Measurements from ENCODE around the gene LSAMP. TPM values are rescaled to one million over a fixed set of nuclear protein-coding genes. Genes with fewer than 3 reads are reported as not detected.
"Not testable (repeated sequence)": the region's sequence is repeated elsewhere in the genome, so short reads cannot be mapped to it uniquely, and the experiment has no call there.

LSAMP gene
- total RNA-seq, 1 donor from 2014 or later, result 64.9 TPM

DNA sequence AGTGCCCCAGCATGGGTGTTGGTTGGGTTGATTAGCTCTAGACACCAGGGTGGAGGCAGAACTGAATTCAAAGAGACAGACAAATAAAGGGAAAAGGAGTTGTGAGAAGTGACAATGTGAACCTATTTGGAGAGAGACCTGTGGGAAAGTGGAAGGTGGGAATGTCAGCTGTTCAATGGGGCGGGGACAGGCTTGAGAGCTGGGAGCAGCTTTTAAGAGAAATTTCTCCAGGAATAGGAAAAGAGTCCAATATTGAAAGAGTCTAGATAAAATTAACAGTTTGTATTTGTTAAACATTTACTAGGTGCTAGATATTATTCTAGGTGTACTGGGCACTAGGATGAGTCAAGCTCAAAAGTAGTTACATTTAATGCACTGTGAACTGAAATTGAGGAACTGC, 596.6 kb downstream of the LSAMP start:
- peaks cover 24% of the 10 kb centered on the region for H3K36me3 Mint-ChIP-seq
- H3K27ac Mint-ChIP-seq, result no peak overlapping the region
- H3K9me3 Mint-ChIP-seq, result no peaks in the 10 kb centered on the region
- H3K4me1 Mint-ChIP-seq (ENCODE audit: unreplicated experiment), result peaks cover 7% of the 10 kb centered on the region
- TF ChIP-seq, protein P1, sequence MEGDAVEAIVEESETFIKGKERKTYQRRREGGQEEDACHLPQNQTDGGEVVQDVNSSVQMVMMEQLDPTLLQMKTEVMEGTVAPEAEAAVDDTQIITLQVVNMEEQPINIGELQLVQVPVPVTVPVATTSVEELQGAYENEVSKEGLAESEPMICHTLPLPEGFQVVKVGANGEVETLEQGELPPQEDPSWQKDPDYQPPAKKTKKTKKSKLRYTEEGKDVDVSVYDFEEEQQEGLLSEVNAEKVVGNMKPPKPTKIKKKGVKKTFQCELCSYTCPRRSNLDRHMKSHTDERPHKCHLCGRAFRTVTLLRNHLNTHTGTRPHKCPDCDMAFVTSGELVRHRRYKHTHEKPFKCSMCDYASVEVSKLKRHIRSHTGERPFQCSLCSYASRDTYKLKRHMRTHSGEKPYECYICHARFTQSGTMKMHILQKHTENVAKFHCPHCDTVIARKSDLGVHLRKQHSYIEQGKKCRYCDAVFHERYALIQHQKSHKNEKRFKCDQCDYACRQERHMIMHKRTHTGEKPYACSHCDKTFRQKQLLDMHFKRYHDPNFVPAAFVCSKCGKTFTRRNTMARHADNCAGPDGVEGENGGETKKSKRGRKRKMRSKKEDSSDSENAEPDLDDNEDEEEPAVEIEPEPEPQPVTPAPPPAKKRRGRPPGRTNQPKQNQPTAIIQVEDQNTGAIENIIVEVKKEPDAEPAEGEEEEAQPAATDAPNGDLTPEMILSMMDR (conservative IDR thresholded peaks at IDR 0.05), result no peak
- H3K4me3 Mint-ChIP-seq, result no peak overlapping the region
- H3K27me3 Mint-ChIP-seq, result peaks cover 4% of the 10 kb centered on the region
- DNase-seq (ENCODE audit: extremely low spot score, unreplicated experiment), result no peak

DNA sequence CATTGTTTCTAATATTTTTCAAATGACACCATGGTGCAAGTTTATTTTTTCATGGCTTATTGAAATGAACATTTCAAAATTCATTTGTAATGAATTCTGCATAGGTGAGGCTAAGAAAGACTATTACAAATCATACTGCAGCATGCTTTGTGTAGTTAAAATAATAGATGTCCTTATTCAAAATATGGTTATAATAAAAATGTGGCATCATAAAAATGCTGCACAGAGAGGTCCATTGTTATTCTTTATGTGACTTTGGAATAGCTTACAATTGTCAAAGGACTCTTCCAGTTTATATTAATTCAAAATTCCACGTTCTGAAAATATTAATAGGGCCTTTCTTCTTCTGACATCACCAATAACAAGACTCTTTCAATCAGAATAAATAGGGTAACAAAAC, 599.3 kb downstream of the LSAMP start:
- H3K27me3 Mint-ChIP-seq, result no peaks in the 10 kb centered on the region
- H3K9me3 Mint-ChIP-seq, result no peaks in the 10 kb centered on the region
- H3K36me3 Mint-ChIP-seq, result peaks cover 4% of the 10 kb centered on the region
- H3K27ac Mint-ChIP-seq, result no peak overlapping the region
- TF ChIP-seq, protein P1 (conservative IDR thresholded peaks at IDR 0.05), result no peak
- H3K4me1 Mint-ChIP-seq (ENCODE audit: unreplicated experiment), result peaks cover 7% of the 10 kb centered on the region
- no peak overlapping the region for H3K4me3 Mint-ChIP-seq
- DNase-seq (ENCODE audit: extremely low spot score, unreplicated experiment), result no peak

DNA sequence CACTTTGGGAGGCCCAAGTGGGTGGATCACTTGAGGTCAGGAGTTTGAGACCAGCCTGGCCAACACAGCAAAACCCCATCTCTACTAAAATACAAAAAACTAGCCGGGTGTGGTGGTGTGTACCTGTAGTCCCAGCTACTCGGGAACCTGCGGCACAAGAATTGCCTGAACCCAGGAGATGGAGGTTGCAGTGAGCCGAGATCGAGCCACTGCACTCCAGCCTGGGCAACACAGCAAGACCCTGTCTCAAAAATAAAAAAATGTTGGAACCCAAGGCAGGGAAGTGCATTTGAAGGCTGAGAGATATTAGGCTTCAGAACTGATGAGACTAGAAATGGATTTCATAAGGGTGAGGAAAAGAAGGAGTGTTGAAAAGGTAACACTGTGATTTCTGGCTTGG, 600.6 kb downstream of the LSAMP start:
- not testable (repeated sequence) for H3K27ac Mint-ChIP-seq; H3K4me1 Mint-ChIP-seq (ENCODE audit: unreplicated experiment); H3K4me3 Mint-ChIP-seq; H3K36me3 Mint-ChIP-seq; H3K27me3 Mint-ChIP-seq; DNase-seq (ENCODE audit: extremely low spot score, unreplicated experiment); H3K9me3 Mint-ChIP-seq

DNA sequence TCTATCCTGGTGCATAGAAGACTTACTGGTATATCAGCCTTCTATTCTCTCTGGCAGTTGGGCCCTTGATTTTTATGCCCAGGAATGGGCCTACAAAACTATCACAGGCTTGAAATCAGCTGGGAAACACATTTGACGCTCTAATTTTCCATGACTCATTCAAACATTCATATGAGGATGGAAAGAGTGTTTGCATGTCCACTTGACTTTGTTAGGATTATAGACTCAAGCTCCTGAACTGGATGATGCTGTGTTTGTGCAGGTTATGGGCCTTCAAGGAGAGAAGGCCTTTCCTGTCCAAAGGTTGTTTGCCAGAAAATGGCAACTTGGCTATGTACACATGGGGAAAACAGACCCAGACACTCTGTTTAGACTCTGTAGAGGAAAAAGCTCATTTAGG, 602.1 kb downstream of the LSAMP start:
- Mint-ChIP-seq H3K9me3 (no peaks in the 10 kb centered on the region), H3K27ac (no peak overlapping the region)

DNA sequence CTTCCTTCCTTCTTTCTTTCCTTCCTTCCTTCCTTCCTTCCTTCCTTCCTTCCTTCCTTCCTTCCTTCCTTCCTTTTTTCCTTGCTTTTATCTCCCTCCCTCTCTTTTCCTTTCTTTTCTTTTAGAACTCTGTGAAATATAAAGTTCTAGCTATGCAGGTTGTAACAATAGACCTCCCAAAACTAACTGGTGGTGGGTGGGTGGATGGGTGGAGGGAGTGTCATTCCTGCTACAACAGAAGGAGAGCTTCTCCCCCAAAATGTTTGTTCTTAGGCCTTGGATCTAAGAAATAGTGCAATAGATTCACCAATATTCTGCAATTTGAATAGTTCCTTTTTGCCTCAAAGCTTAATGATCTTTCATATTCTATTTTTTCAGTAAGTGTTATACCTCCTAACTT, 606.0 kb downstream of the LSAMP start:
- H3K9me3 Mint-ChIP-seq, result no peaks in the 10 kb centered on the region
- TF ChIP-seq, protein P1 (conservative IDR thresholded peaks at IDR 0.05), result no peak
- H3K27ac Mint-ChIP-seq, result no peak overlapping the region
- DNase-seq (ENCODE audit: extremely low spot score, unreplicated experiment), result no peak
- H3K36me3 Mint-ChIP-seq, result peaks cover 17% of the 10 kb centered on the region
- no peaks in the 10 kb centered on the region for H3K4me1 Mint-ChIP-seq (ENCODE audit: unreplicated experiment)
- H3K27me3 Mint-ChIP-seq, result no peaks in the 10 kb centered on the region
- H3K4me3 Mint-ChIP-seq, result no peak overlapping the region

More for the DNA sequence above, 602.1 kb downstream of the LSAMP start:
- H3K4me1 Mint-ChIP-seq (ENCODE audit: unreplicated experiment), result no peaks in the 10 kb centered on the region
- H3K27me3 Mint-ChIP-seq, result no peaks in the 10 kb centered on the region
- no peak overlapping the region for H3K4me3 Mint-ChIP-seq
- H3K36me3 Mint-ChIP-seq, result peaks cover 16% of the 10 kb centered on the region
- TF ChIP-seq, protein P1 (conservative IDR thresholded peaks at IDR 0.05), result no peak
- no peak for DNase-seq (ENCODE audit: extremely low spot score, unreplicated experiment)

DNA sequence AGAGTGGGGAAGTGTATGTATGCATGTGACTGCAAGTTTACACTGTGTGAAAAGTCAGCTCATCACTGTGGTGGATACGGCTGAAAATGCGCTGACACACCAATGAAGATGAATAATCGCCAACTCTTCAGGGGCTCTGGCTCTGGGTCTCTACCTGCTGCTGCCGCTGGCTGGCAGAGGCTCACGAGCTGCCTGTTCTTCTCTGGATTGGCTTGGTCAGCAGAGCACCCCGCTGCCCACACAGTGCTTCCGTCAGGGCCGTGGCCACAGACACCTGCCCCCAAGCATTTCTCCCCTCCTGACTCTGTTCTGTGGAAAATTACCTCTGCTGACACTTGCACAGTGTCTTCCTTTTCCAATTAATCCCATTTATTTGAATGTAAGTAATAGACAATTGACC, 606.5 kb downstream of the LSAMP start:
- no peaks in the 10 kb centered on the region for H3K27me3 Mint-ChIP-seq
- H3K27ac Mint-ChIP-seq, result no peak overlapping the region
- H3K4me1 Mint-ChIP-seq (ENCODE audit: unreplicated experiment), result no peaks in the 10 kb centered on the region
- TF ChIP-seq, protein P1 (conservative IDR thresholded peaks at IDR 0.05), result no peak
- H3K36me3 Mint-ChIP-seq, result peaks cover 17% of the 10 kb centered on the region
- H3K4me3 Mint-ChIP-seq, result no peak overlapping the region
- no peak for DNase-seq (ENCODE audit: extremely low spot score, unreplicated experiment)
- H3K9me3 Mint-ChIP-seq, result no peaks in the 10 kb centered on the region

All from type B pancreatic cell (in vitro differentiated cells).